Panc1 (cell line): ENCODE measurements around the gene ERCC1.

Experiments
- CTCF ChIP-seq: fragments of 450-650 bp; IDR thresholded peaks from 2 replicates; pipeline ENCODE4 v1.5.1; 2017; ENCODE audit warnings: mild to moderate bottlenecking
- POLR2AphosphoS5 ChIP-seq: IDR thresholded peaks from 2 replicates; pipeline ENCODE4 v1.6.1; 2012; ENCODE audit warnings: mild to moderate bottlenecking, low read depth, low read length, moderate library complexity
- SIN3A ChIP-seq: IDR thresholded peaks from 2 replicates; pipeline ENCODE4 v1.6.1; 2012; ENCODE audit warnings: low read depth, mild to moderate bottlenecking, low read length, moderate library complexity, borderline replicate concordance; ENCODE audit not compliant: insufficient read depth

- TF ChIP-seq CTCF (no peak), SIN3A (no peak), POLR2AphosphoS5 (no peak)
Measured at GRCh38 chr19:45361608-45362007, 62.1 kb downstream of the ERCC1 start.
